Suppressor macrophage treated with lipopolysaccharide for 1 hour (primary cell): ENCODE data around the gene EPS15.
A peak's percentile ranks its signal among the peaks of the same experiment; 100 is the strongest.

ENCODE experiments used
- DNase-seq, 3 donors: peaks; one replicate each; pipeline ENCODE4 v3.0.0-alpha.2; 2020 to 2022

Gene EPS15

DNA sequence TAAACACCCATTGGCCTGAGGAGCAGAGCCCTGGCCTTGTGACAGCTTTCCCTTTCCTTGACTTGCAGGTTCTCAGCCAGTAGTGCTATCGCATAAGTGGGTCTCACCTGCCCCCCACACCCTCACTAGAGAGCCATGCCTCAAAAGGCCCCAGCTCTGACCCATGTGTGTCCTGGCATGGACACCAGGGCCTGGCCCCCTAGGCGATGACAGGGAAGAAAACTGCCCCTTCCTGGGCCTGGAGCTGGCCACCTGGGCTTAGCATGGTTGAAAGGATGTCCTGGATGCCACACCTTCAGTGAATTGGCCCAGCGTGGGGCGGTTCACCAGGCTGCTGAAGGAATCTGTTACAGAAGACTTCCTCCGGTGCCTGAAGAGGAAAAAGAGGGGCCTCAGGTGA lies 207.2 kb downstream of the EPS15 start:
- no peak for DNase-seq

DNA sequence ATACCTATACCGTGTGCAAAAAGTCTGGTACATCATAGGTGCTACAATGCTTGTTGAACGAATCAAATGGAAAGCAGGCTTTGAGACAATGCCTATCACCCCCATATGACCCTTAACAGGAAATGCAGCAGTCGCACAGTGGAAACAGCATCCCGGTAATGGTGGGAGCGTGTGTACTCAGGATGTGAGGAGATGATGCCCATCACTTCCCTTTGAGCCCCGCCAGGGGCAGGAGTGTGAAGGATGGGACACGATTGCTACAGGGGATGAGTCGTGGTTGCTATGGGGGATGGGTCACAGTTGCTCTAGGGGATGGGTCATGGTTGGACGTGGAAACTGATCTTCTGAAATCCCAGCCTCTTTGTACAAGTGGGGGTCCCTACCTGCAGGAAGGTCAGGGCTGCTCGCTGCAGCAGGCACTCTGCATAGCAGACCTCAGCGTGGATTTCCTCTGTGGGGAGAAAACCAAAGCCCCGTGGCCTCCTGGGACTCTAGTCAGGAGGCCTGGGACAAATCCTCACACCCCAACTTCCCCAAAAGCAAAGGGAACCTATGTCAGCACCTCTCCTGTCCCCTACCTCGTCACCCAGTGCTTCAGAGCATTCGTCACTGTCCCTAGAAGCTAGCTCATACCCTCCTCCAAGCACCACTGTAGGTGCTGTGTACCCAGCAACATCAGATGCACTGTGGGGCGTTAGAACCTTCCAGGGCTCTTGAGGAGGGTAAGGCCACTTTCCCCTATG lies 208.0 kb downstream of the EPS15 start:
- DNase-seq: peak in 1 of 3 donors; percentile 30

DNA sequence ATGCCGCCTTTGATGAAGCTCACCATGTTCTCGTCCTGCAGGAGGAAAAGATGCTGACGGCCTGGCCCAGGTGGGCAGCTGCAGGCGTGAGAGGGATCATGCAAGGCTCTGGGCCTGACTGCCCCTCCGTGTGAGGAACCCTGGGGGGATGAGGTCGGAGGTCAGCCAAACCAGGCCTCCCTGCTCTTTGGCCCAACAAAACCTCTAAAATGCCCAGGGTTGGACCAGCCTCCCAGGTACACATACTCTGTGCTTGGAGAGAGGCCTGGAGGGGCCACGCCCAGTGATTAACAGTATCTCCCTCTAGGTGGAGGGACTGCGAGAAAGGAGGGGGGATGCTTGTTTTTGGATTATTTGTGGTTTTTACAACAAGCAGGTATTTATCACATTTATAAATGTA lies 209.8 kb downstream of the EPS15 start:
- no peak for DNase-seq

DNA sequence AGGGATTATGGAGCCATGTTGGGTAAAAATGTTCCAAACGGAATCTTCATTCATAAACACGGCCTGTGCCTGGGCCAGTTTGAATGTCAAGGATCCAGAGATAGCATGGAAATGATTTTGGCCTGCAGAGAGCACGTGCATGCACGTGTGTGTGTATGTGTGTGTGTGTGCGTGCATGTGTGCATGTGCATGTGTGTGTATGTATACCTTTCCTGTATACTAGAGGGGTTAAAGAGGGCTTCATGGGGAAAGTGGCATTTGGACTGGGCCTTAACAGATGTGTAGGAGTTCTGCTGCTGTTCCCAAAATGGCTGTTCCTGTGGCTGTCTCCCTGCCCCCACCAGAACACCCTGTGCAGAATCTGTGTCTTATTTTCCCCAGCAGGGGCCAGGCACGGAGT lies 210.4 kb downstream of the EPS15 start:
- DNase-seq: no peak

DNA sequence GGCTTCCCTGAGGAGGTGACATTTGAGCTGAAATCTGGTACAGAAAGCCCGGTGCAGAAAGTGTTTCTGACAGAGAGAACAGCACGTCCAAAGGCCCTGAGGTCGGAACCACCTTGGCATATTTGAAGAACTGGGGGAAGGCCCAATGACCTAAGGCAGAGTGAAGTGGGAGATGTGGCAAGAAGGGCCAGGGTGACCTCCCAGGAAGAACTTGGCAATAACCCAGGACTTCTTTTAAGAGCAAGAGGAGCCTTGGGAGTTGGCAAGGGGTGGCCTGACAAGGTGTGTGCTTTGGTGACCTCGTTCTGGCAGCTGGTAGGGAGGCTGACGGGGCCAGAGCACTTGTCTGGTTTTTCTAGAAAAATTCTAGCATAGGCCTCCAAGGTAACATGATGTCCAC lies 212.1 kb downstream of the EPS15 start:
- DNase-seq: no peak

DNA sequence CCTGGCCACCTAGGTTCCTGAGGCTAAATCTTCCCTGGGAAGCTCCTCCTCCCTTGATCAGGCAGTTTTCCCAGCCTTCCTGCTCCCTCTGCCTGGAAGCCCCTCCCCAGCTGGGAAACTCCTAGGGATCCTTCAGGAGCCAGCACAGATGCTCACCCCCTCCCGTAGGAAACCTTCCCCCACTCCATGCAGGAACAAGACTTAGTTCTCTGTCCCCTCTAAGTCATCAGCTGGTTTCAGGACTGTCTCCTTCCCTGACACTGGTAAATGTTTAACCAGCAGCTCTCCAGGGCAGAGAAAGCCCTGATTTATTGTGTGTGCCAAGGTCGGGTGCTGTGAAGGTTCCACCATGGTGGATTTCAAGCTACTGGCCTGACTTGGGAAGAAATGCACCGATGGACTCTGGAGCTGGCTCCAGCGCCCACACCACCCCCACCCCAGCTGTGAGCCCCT lies 213.7 kb downstream of the EPS15 start:
- DNase-seq: no peak

DNA sequence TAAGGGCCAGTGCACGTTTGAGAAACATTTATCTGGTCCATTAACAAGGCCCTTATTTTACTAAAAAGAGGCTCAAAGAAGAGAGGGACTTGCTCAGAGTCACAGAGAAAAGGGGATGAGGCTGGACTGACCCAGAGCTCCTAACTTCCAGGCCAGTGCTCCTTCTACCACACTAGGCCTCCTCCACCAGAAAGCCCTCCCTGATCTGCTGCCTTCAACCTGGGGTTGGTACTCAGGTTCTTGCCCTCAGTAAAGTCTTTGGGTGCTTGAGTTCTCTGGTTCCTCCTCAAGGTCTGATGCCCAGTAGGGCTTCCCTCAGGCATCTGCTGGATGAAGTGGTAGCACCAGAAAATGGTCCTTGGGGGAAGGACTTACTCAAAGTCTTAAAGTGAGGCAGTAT lies 214.7 kb downstream of the EPS15 start:
- no peak for DNase-seq
